H1 (cell line): Measurements from ENCODE around the gene VPS51. TPM values are rescaled to one million over a fixed set of nuclear protein-coding genes. Genes with fewer than 3 reads are reported as not detected.

Experiments used
- CTCF ChIA-PET: fragments of 300-600 bp; sonication (Branson Sonifier 250); formaldehyde crosslinking; loops from one replicate; lab custom pipeline; 2021; ENCODE audit not compliant: partially characterized antibody; lab: Charles Lee
- POLR2A ChIA-PET: fragments of 300-600 bp; sonication (Branson Sonifier 250); formaldehyde crosslinking; loops from one replicate; lab custom pipeline; 2021; ENCODE audit warnings: inconsistent platforms; ENCODE audit not compliant: partially characterized antibody; lab: Charles Lee
- DNase-seq, 2 experiments: peaks; one replicate each; pipeline versions ENCODE4 v3.0.0 to v3.0.0-alpha.2; 2010 to 2022; ENCODE audit warnings: low spot score in 2 of 2, low read depth in 1 of 2, mixed read lengths in 1 of 2
- FAIRE-seq: peaks from 2 replicates; lab custom pipeline; 2011; peaks lifted over from hg19 to GRCh38; lab: Jason Lieb, UNC
- H2AFZ ChIP-seq: 2 replicates; pipeline ENCODE4 v1.8.1; 2012; ENCODE audit warnings: low read length, inconsistent platforms
- H2AK5ac ChIP-seq: 2 replicates; pipeline ENCODE4 v1.6.1; 2013; ENCODE audit warnings: low read depth, low read length
- H2BK120ac ChIP-seq: replicated peaks from 2 replicates; pipeline ENCODE3; 2013; ENCODE audit warnings: low read depth, low read length, inconsistent platforms
- H2BK12ac ChIP-seq: 2 replicates; pipeline ENCODE4 v1.6.1; 2013; ENCODE audit warnings: low read depth, low read length
- H2BK15ac ChIP-seq: 2 replicates; pipeline ENCODE4 v1.6.1; 2013; ENCODE audit warnings: low read length
- H2BK20ac ChIP-seq: 2 replicates; pipeline ENCODE4 v1.6.1; 2013; ENCODE audit warnings: low read length
- H2BK5ac ChIP-seq: 2 replicates; pipeline ENCODE4 v1.6.1; 2013; ENCODE audit warnings: low read depth, low read length
- H3K14ac ChIP-seq: 2 replicates; pipeline ENCODE4 v1.6.1; 2013; ENCODE audit warnings: inconsistent platforms; ENCODE audit not compliant: insufficient read length
- H3K18ac ChIP-seq: 2 replicates; pipeline ENCODE4 v1.6.1; 2013; ENCODE audit warnings: low read length; ENCODE audit errors: extremely low read depth
- H3K23ac ChIP-seq: 2 replicates; pipeline ENCODE4 v1.6.1; 2013; ENCODE audit warnings: inconsistent platforms; ENCODE audit not compliant: insufficient read length
- H3K23me2 ChIP-seq: 2 replicates; pipeline ENCODE4 v1.6.1; 2013; ENCODE audit warnings: low read depth, low read length
- H3K27ac ChIP-seq: 2 replicates; pipeline ENCODE4 v1.6.1; 2011; ENCODE audit warnings: low read depth, low read length, inconsistent platforms
- H3K27me3 ChIP-seq, 4 experiments: replicated peaks in 1 of 4; 1 replicate in 1 of 4; 2 replicates in 3 of 4; pipeline versions ENCODE4 v1.6.1 to v1.8.1; 2011 to 2013; ENCODE audit warnings: low read length in 3 of 4, mild to moderate bottlenecking in 3 of 4, inconsistent platforms in 2 of 4, mixed read lengths in 2 of 4, moderate library complexity in 1 of 4; ENCODE audit not compliant: control insufficient read depth in 3 of 4, insufficient read depth in 3 of 4; ENCODE audit errors: extremely low read depth in 1 of 4
- H3K36me3 ChIP-seq, 4 experiments: 2 replicates each; pipeline versions ENCODE4 v1.6.1 to v1.8.1; 2011 to 2013; ENCODE audit warnings: mild to moderate bottlenecking in 4 of 4, low read length in 3 of 4, moderate library complexity in 2 of 4, control low read depth in 1 of 4, inconsistent platforms in 1 of 4; ENCODE audit not compliant: insufficient read depth in 4 of 4, control insufficient read depth in 2 of 4
- H3K4ac ChIP-seq: replicated peaks from 2 replicates; pipeline ENCODE3; 2013; ENCODE audit warnings: low read length, low read depth, mixed read lengths, inconsistent platforms; ENCODE audit not compliant: insufficient read length
- H3K4me1 ChIP-seq, 4 experiments: replicated peaks in 1 of 4; 1 replicate in 1 of 4; 2 replicates in 3 of 4; pipeline versions ENCODE4 v1.6.1 to v1.8.1; 2011 to 2013; ENCODE audit warnings: low read length in 3 of 4, inconsistent platforms in 2 of 4, mixed read lengths in 1 of 4; ENCODE audit not compliant: insufficient read depth in 4 of 4, control insufficient read depth in 3 of 4
- H3K4me2 ChIP-seq, 2 experiments: 2 replicates each; pipeline versions ENCODE4 v1.6.1 to v1.8.1; 2011 to 2013; ENCODE audit warnings: low read depth in 2 of 2, low read length in 2 of 2, control low read depth in 1 of 2, inconsistent platforms in 1 of 2, mild to moderate bottlenecking in 1 of 2; ENCODE audit not compliant: insufficient read depth in 1 of 2
- H3K4me3 ChIP-seq, 4 experiments: fragments of 200-600, 300-600 bp in 1 of 4; sonication (generic), shearing (Covaris generic), sonication (Bioruptor Twin) in 1 of 4; 2 replicates each; pipeline versions ENCODE4 v1.5.1 to v1.8.1; 2011 to 2016; ENCODE audit warnings: low read length in 4 of 4, low read depth in 3 of 4, control low read depth in 2 of 4, inconsistent platforms in 2 of 4, mild to moderate bottlenecking in 2 of 4, mixed read lengths in 1 of 4, moderate library complexity in 1 of 4; ENCODE audit not compliant: insufficient read depth in 2 of 4; ENCODE audit errors: extremely low read depth in 1 of 4
- H3K56ac ChIP-seq: replicated peaks from 2 replicates; pipeline ENCODE3; 2013; ENCODE audit warnings: low read depth, mild to moderate bottlenecking, mixed read lengths, low read length, inconsistent platforms; ENCODE audit not compliant: insufficient read length
- H3K79me1 ChIP-seq: 2 replicates; pipeline ENCODE4 v1.6.1; 2013; ENCODE audit warnings: low read depth, low read length, control low read depth
- H3K79me2 ChIP-seq, 2 experiments: 2 replicates each; pipeline versions ENCODE4 v1.6.1 to v1.8.1; 2012 to 2013; ENCODE audit warnings: low read length in 2 of 2, mild to moderate bottlenecking in 2 of 2, inconsistent platforms in 1 of 2; ENCODE audit not compliant: insufficient read depth in 2 of 2, control insufficient read depth in 1 of 2
- H3K9ac ChIP-seq, 4 experiments: replicated peaks in 1 of 4; 1 replicate in 1 of 4; 2 replicates in 3 of 4; pipeline versions ENCODE4 v1.6.1 to v1.8.1; 2011 to 2013; ENCODE audit warnings: low read depth in 3 of 4, low read length in 3 of 4, control low read depth in 2 of 4, mild to moderate bottlenecking in 2 of 4, moderate library complexity in 2 of 4, inconsistent platforms in 1 of 4; ENCODE audit errors: extremely low read depth in 1 of 4
- H3K9me3 ChIP-seq, 2 experiments: 2 replicates each; pipeline versions ENCODE4 v1.6.1 to v1.8.1; 2012 to 2013; ENCODE audit warnings: mild to moderate bottlenecking in 2 of 2, moderate library complexity in 2 of 2, control low read depth in 1 of 2, inconsistent platforms in 1 of 2, low read depth in 1 of 2, low read length in 1 of 2, mixed read lengths in 1 of 2; ENCODE audit not compliant: insufficient read depth in 2 of 2
- H4K20me1 ChIP-seq, 2 experiments: replicated peaks in 1 of 2; 2 replicates each; pipeline versions ENCODE3 to v1.8.1; 2011 to 2013; ENCODE audit warnings: inconsistent platforms in 2 of 2, low read length in 2 of 2, mild to moderate bottlenecking in 1 of 2; ENCODE audit not compliant: insufficient read depth in 2 of 2, control insufficient read depth in 1 of 2
- H4K5ac ChIP-seq: 2 replicates; pipeline ENCODE4 v1.6.1; 2013; ENCODE audit warnings: low read length, low read depth, mixed read lengths, inconsistent platforms; ENCODE audit not compliant: insufficient read length
- H4K8ac ChIP-seq: 2 replicates; pipeline ENCODE4 v1.8.0; 2013; ENCODE audit warnings: mild to moderate bottlenecking, moderate library complexity, low read length, inconsistent platforms; ENCODE audit not compliant: insufficient read depth; ENCODE audit errors: extremely low read depth
- H4K91ac ChIP-seq: replicated peaks from 2 replicates; pipeline ENCODE3; 2013; ENCODE audit warnings: low read length, mixed read lengths, inconsistent platforms; ENCODE audit not compliant: insufficient read length
- CREB1 ChIP-seq: IDR thresholded peaks from 2 replicates; pipeline ENCODE4 v1.6.1; 2012; ENCODE audit warnings: inconsistent platforms
- MAFK ChIP-seq: IDR thresholded peaks from 2 replicates; pipeline ENCODE4 v1.6.1; 2012; ENCODE audit warnings: low read depth, mild to moderate bottlenecking, improper control_type of control experiment, low read length
- RAD21 ChIP-seq, 2 experiments: IDR thresholded peaks in 1 of 2; conservative IDR thresholded peaks in 1 of 2; 2 replicates each; pipeline ENCODE4 v1.6.1; 2011; ENCODE audit warnings: low read depth in 2 of 2, low read length in 2 of 2, improper control_type of control experiment in 1 of 2, inconsistent platforms in 1 of 2, mild to moderate bottlenecking in 1 of 2, moderate library complexity in 1 of 2
- RFX5 ChIP-seq: IDR thresholded peaks from 2 replicates; pipeline ENCODE4 v1.6.1; 2011; ENCODE audit warnings: low read depth, low read length, improper control_type of control experiment, borderline replicate concordance
- USF2 ChIP-seq: IDR thresholded peaks from 2 replicates; pipeline ENCODE4 v1.6.1; 2011; ENCODE audit warnings: low read length, improper control_type of control experiment
- WGBS, 2 experiments: shearing (Covaris generic) in 1 of 2; methylation state at CpG; one replicate each; pipeline versions ENCODE4 v1.1.6 to v1.1.7; 2013 to 2015; ENCODE audit warnings: low lambda C conversion rate in 2 of 2, mixed read lengths in 2 of 2, inconsistent platforms in 1 of 2, low coverage in 1 of 2, missing lambda C conversion rate in 1 of 2; ENCODE audit not compliant: insufficient replicate concordance in 2 of 2, insufficient coverage in 1 of 2, insufficient read length in 1 of 2; ENCODE audit errors: extremely low coverage in 1 of 2, missing lambda C conversion rate in 1 of 2; 5-methylcytosine and 5-hydroxymethylcytosine counted together
- polyA plus RNA-seq, 7 experiments: library from polyadenylated mRNA; depleted of rRNA in 3 of 7; stranded (reverse) in 5 of 7; unstranded in 2 of 7; fragments of >200 nt in 5 of 7; fragments of 200-250 nt in 2 of 7; gene quantifications; 1 replicate in 5 of 7; 2 replicates in 1 of 7; 4 replicates in 1 of 7; pipeline versions ENCODE4 v1.2.1 to v1.2.3, GENCODE V29; 2011 to 2013; ENCODE audit warnings: missing spikeins in 2 of 7, mixed read lengths in 2 of 7
- total RNA-seq: library from RNA; stranded (reverse); fragmentation: NEBNext Ultra II Directional; extraction: Animal tissue kit (Norgen Biotek cat#: 25700); gene quantifications from 2 replicates; pipeline ENCODE4 v1.2.1, GENCODE V29; 2021

Gene VPS51
- total and polyA plus RNA-seq, 2 of the 8 experiments (the other 6 are each of a cell fraction or from before 2014, with no cell fraction given) = 97.4 to 142 TPM

- H3K9me3 ChIP-seq = no peaks in the 10 kb centered on the region
- peaks cover 5 to 23% (median 17%) of the 10 kb centered on the region in 4 experiments for H3K4me1 ChIP-seq
- no peak overlapping the region for H3K9ac ChIP-seq
- H4K8ac ChIP-seq = no peak overlapping the region
- no peaks in the 10 kb centered on the region for H3K79me2 ChIP-seq
- no peak overlapping the region for H3K4me3 ChIP-seq
- no peak overlapping the region for H2BK5ac ChIP-seq
- H3K23me2 ChIP-seq = no peaks in the 10 kb centered on the region
- H3K14ac ChIP-seq = no peak overlapping the region
- H3K79me1 ChIP-seq = no peaks in the 10 kb centered on the region; the same call in 1 of the 2 replicates
- no peak overlapping the region for H2AK5ac ChIP-seq
- no peak overlapping the region for H3K4me2 ChIP-seq
- H4K5ac ChIP-seq = no peak overlapping the region
- CTCF ChIA-PET = interaction anchor here (1.2 to 1.9 kb wide), 4 partner anchors 10 to 41 kb away, joined by 3 to 4 read pairs (median 3); no protein-coding TSS in a partner anchor
- 81% methylated on average over 9 of the region's 9 CpGs; no CpG with 5 or more reads in 1 of the 2 experiments for WGBS, 2 experiments
- no peaks in the 10 kb centered on the region for H3K36me3 ChIP-seq
- H3K23ac ChIP-seq = no peak overlapping the region
- POLR2A ChIA-PET = interaction anchor here (0.7 to 21.6 kb wide), 8 partner anchors 8 to 55 kb away, joined by 3 to 230 read pairs (median 4); partner anchors contain the start of genes ARL2, SAC3D1, VPS51 and ZNHIT2
- no peak overlapping the region for H2AFZ ChIP-seq
- no peak overlapping the region for H3K18ac ChIP-seq
- H3K27ac ChIP-seq = no peak overlapping the region
- H4K91ac ChIP-seq = no peak overlapping the region
- H3K56ac ChIP-seq = no peak overlapping the region
- no peaks in the 10 kb centered on the region for H3K27me3 ChIP-seq
- no peaks in the 10 kb centered on the region for H4K20me1 ChIP-seq
- H2BK120ac ChIP-seq = no peak overlapping the region
- H3K4ac ChIP-seq = no peak overlapping the region
- no peak for DNase-seq
- no peak overlapping the region for H2BK20ac ChIP-seq
- no peak for FAIRE-seq
- no peak overlapping the region for H2BK12ac ChIP-seq
- no peak overlapping the region for H2BK15ac ChIP-seq
- TF ChIP-seq RAD21 (IDR thresholded peaks at IDR 0.05 in 1 of 2, conservative IDR thresholded peaks at IDR 0.05 in 1 of 2; ENCODE audit: low read depth in 2 of 2, low read length in 2 of 2) (no peak), CREB1 (no peak), MAFK (no peak), USF2 (no peak), RFX5 (no peak)
Measured at GRCh38 chr11:65069217-65069616, 26.8 kb upstream of the VPS51 start.
